ENCODE measurements around the gene TSPAN13. TPM values are rescaled to one million over a fixed set of nuclear protein-coding genes. Genes with fewer than 3 reads are reported as not detected.

The TSPAN13 gene
- total and polyA plus RNA-seq, 2 of the 8 experiments (the other 6 are each of a cell fraction or from before 2014, with no cell fraction given): 15.3 to 28.1 TPM

DNA sequence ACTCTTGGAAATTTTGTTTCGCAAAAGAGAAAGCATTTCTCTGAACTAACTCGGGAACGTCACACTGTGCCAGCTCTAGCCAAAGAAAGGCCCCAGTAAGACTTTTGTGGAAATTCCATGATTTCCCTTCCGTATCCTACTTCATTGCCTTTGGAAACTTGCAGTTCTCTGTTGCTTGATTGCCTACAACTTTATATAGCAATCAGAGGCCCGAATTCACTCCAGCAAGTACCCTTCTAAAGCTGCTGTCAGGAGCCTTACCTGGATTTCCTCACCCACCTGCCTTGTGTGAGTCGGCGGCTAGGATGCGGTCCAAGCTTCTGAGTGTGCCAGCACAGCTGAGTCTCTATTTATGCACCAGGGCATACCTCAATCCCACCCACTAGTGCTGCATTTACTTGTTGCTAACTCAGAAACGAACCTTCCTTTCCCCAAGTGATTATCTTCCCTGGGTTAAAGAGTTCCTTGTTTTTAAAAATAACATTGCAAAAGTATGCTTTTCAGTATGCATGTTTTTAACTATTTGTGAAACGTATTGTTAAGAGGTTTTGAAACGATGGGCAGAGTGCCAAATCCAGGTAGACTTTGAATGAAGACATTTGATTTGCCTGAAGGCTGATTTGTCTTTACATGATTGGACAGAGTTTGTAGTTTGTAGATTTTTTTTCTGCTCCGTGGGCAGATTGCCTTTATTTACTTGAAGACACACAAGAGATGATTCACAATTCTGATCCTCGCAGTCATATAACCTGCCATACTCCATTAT lies 51.3 kb downstream of the TSPAN13 start, which contains the start of gene AGR2:
TSS of gene AGR2 (minus strand) at position 326 of the 766 bp plus-strand sequence. CDS start 3,203 bp downstream, outside the sequence.
- no peak within 1 kb of the TSS for H3K4ac ChIP-seq (replicated peaks; ENCODE audit: insufficient read length, low read depth, low read length)
- H3K4me1 ChIP-seq (replicated peaks in 1 of 4; ENCODE audit: control insufficient read depth in 3 of 4, insufficient read depth in 4 of 4, low read length in 3 of 4): no peaks in the 10 kb centered on the region
- no peak within 1 kb of the TSS for H3K27ac ChIP-seq (ENCODE audit: low read depth, low read length)
- H3K14ac ChIP-seq (ENCODE audit: insufficient read length): no peak within 1 kb of the TSS
- no peak within 1 kb of the TSS for H2BK15ac ChIP-seq (ENCODE audit: low read length)
- H4K5ac ChIP-seq (ENCODE audit: insufficient read length, low read depth, low read length): no peak within 1 kb of the TSS
- H3K18ac ChIP-seq (ENCODE audit: extremely low read depth, low read length): no peak within 1 kb of the TSS
- no peak within 1 kb of the TSS for H3K56ac ChIP-seq (replicated peaks; ENCODE audit: insufficient read length, low read depth, low read length)
- no peaks in the 10 kb centered on the region for H4K20me1 ChIP-seq (replicated peaks in 1 of 2; ENCODE audit: control insufficient read depth in 1 of 2, insufficient read depth in 2 of 2, low read length in 2 of 2)
- no peak for DNase-seq (ENCODE audit: low read depth in 1 of 2, low spot score in 2 of 2)
- CTCF ChIA-PET (ENCODE audit: partially characterized antibody): interaction anchor here (0.7 to 1.2 kb wide), 4 partner anchors 43 to 728 kb away, joined by 3 to 4 read pairs (median 3); no protein-coding TSS in a partner anchor
- H2BK120ac ChIP-seq (replicated peaks; ENCODE audit: low read depth, low read length): no peak within 1 kb of the TSS
- 92% methylated on average over 13 of the region's 13 CpGs; no CpG with 5 or more reads in 1 of the 2 experiments for WGBS, 2 experiments (ENCODE audit: extremely low coverage in 1 of 2, insufficient coverage in 1 of 2, insufficient read length in 1 of 2, insufficient replicate concordance in 2 of 2, low coverage in 1 of 2, low lambda C conversion rate in 2 of 2, missing lambda C conversion rate in 1 of 2)
- H2BK20ac ChIP-seq (ENCODE audit: low read length): no peak within 1 kb of the TSS
- H3K79me1 ChIP-seq (ENCODE audit: low read depth, low read length): no peaks in the 10 kb centered on the region
- no peaks in the 10 kb centered on the region for H3K9me3 ChIP-seq (ENCODE audit: insufficient read depth in 2 of 2, low read depth in 1 of 2, low read length in 1 of 2)
- H4K91ac ChIP-seq (replicated peaks; ENCODE audit: insufficient read length, low read length): no peak within 1 kb of the TSS
- no peak within 1 kb of the TSS for H3K23ac ChIP-seq (ENCODE audit: insufficient read length)
- H2BK5ac ChIP-seq (ENCODE audit: low read depth, low read length): no peak within 1 kb of the TSS
- FAIRE-seq: no peak
- H3K9ac ChIP-seq (replicated peaks in 1 of 4; ENCODE audit: extremely low read depth in 1 of 4, low read depth in 3 of 4, low read length in 3 of 4): no peak within 1 kb of the TSS
- no peak within 1 kb of the TSS for H3K4me3 ChIP-seq (ENCODE audit: extremely low read depth in 1 of 4, insufficient read depth in 2 of 4, low read depth in 3 of 4, low read length in 4 of 4)
- H3K4me2 ChIP-seq (ENCODE audit: insufficient read depth in 1 of 2, low read depth in 2 of 2, low read length in 2 of 2): no peak within 1 kb of the TSS
- H2AFZ ChIP-seq (ENCODE audit: low read length): peak within 1 kb of the TSS; percentile 34
- H2AK5ac ChIP-seq (ENCODE audit: low read depth, low read length): no peak within 1 kb of the TSS
- no peaks in the 10 kb centered on the region for H3K36me3 ChIP-seq (ENCODE audit: control insufficient read depth in 2 of 4, insufficient read depth in 4 of 4, low read length in 3 of 4)
- H2BK12ac ChIP-seq (ENCODE audit: low read depth, low read length): no peak within 1 kb of the TSS
- no peaks in the 10 kb centered on the region for H3K79me2 ChIP-seq (ENCODE audit: control insufficient read depth in 1 of 2, insufficient read depth in 2 of 2, low read length in 2 of 2)
- POLR2A ChIA-PET (ENCODE audit: partially characterized antibody): no interaction called here
- H3K27me3 ChIP-seq (replicated peaks in 1 of 4; ENCODE audit: control insufficient read depth in 3 of 4, extremely low read depth in 1 of 4, insufficient read depth in 3 of 4, low read length in 3 of 4): no peaks in the 10 kb centered on the region
- H4K8ac ChIP-seq (ENCODE audit: extremely low read depth, insufficient read depth, low read length): no peak within 1 kb of the TSS
- H3K23me2 ChIP-seq (ENCODE audit: low read depth, low read length): no peaks in the 10 kb centered on the region
- TF ChIP-seq GABPA (IDR thresholded peaks at IDR 0.05; ENCODE audit: borderline replicate concordance, insufficient read depth, low read length) (no peak), CREB1 (IDR thresholded peaks at IDR 0.05) (no peak), RAD21 (IDR thresholded peaks at IDR 0.05 in 1 of 2, conservative IDR thresholded peaks at IDR 0.05 in 1 of 2; ENCODE audit: low read depth in 2 of 2, low read length in 2 of 2) (no peak), FOSL1 (IDR thresholded peaks at IDR 0.05; ENCODE audit: insufficient read depth, low read depth, low read length) (no peak), MAFK (IDR thresholded peaks at IDR 0.05; ENCODE audit: low read depth, low read length) (no peak), JUND (IDR thresholded peaks at IDR 0.05; ENCODE audit: low read length) (no peak), KDM4A (IDR thresholded peaks at IDR 0.05; ENCODE audit: low read depth, low read length, severe bottlenecking) (no peak)
- TF ChIP-seq, protein P1, sequence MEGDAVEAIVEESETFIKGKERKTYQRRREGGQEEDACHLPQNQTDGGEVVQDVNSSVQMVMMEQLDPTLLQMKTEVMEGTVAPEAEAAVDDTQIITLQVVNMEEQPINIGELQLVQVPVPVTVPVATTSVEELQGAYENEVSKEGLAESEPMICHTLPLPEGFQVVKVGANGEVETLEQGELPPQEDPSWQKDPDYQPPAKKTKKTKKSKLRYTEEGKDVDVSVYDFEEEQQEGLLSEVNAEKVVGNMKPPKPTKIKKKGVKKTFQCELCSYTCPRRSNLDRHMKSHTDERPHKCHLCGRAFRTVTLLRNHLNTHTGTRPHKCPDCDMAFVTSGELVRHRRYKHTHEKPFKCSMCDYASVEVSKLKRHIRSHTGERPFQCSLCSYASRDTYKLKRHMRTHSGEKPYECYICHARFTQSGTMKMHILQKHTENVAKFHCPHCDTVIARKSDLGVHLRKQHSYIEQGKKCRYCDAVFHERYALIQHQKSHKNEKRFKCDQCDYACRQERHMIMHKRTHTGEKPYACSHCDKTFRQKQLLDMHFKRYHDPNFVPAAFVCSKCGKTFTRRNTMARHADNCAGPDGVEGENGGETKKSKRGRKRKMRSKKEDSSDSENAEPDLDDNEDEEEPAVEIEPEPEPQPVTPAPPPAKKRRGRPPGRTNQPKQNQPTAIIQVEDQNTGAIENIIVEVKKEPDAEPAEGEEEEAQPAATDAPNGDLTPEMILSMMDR (IDR thresholded peaks at IDR 0.05; ENCODE audit: control extremely low read depth in 1 of 3, insufficient read depth in 1 of 3, low read depth in 1 of 3, low read length in 3 of 3): no peak
